Ovary (tissue), 9 donors: ENCODE data around the gene ORC3. TPM values are rescaled to one million over a fixed set of nuclear protein-coding genes. Genes with fewer than 3 reads are reported as not detected.
"Not testable (repeated sequence)": the region's sequence is repeated elsewhere in the genome, so short reads cannot be mapped to it uniquely, and the experiment has no call there.

Source experiments
- DNase-seq, 5 donors: peaks; one replicate each; pipeline ENCODE4 v3.0.0-alpha.2; 2019 to 2020
- H3K27ac ChIP-seq, 2 donors: fragments of 200-600 bp; one replicate each; pipeline versions ENCODE4 v1.5.1 to v1.8.0; 2019 to 2022
- H3K27me3 ChIP-seq: fragments of 200-600 bp; one replicate; pipeline ENCODE4 v1.8.0; 2022
- H3K36me3 ChIP-seq: fragments of 200-600 bp; sonication (generic); one replicate; pipeline ENCODE4 v1.5.1; 2019
- H3K4me1 ChIP-seq: one replicate; pipeline ENCODE4 v1.8.1; 2013; ENCODE audit warnings: mild to moderate bottlenecking, moderate library complexity; ENCODE audit not compliant: insufficient read depth
- H3K4me3 ChIP-seq: fragments of 200-600 bp; sonication (generic); one replicate; pipeline ENCODE4 v1.5.1; 2017
- H3K9me3 ChIP-seq, 2 donors: fragments of 200-600 bp in 1 of 2; sonication (generic) in 1 of 2; one replicate each; pipeline versions ENCODE4 v1.5.1 to v1.8.1; 2013 to 2019; ENCODE audit warnings: mild to moderate bottlenecking in 1 of 2, moderate library complexity in 1 of 2
- EP300 ChIP-seq: sonication (generic); formaldehyde crosslinking; IDR thresholded peaks from one replicate; pipeline ENCODE4 v1.6.1; 2017; ENCODE audit warnings: antibody characterized with exemption
- POLR2A ChIP-seq: fragments of 450-650 bp; IDR thresholded peaks from one replicate; pipeline ENCODE4 v1.6.1; 2017; ENCODE audit warnings: antibody characterized with exemption, mild to moderate bottlenecking, moderate library complexity
- WGBS, 3 donors: extraction: QIAGEN DNeasy Blood & Tissue Kit in 1 of 3; methylation state at CpG; one replicate each; pipeline versions ENCODE4 v1.1.5 to v1.1.7; 2013 to 2017; 5-methylcytosine and 5-hydroxymethylcytosine counted together
- intact Hi-C, 4 donors: fragments of 100-400 bp; cut with DNase I; formaldehyde crosslinking; loops; one replicate each; pipeline versions ENCODE4 v1.11.0 to v1.15.1; 2022 to 2023
- polyA plus RNA-seq, 2 donors: library from polyadenylated mRNA; stranded (reverse); fragments of 200-250 nt in 1 of 2; fragments of 350-450 nt in 1 of 2; fragmentation: Illumina TruSeq in 1 of 2; extraction: RNeasy Lipid Tissue Mini Kit (QIAGEN cat#74804) in 1 of 2; gene quantifications; one replicate each; pipeline ENCODE4 v1.2.3, GENCODE V29; 2013 to 2014
- total RNA-seq, 7 donors: library from RNA; depleted of rRNA in 2 of 7; stranded (reverse); fragments of >200 nt in 2 of 7; fragmentation: NEBNext Ultra II Directional in 3 of 7; extraction: Animal tissue kit (Norgen Biotek cat#: 25700) in 3 of 7; gene quantifications; one replicate each; pipeline versions ENCODE4 v1.1.0 to v1.2.4, GENCODE V29; 2016 to 2023
- TF ChIP-seq, protein P1 (sequence below), 3 donors: fragments of 450-650 bp in 2 of 3; fragments of 200-600 bp in 1 of 3; IDR thresholded peaks; one replicate each; pipeline versions ENCODE4 v1.5.1 to v1.8.0; 2016 to 2022; ENCODE audit warnings: antibody characterized with exemption in 3 of 3, mild to moderate bottlenecking in 1 of 3
- donor health status: DM: no; HTN: no; CAD: no; lungs with moderate emphysema.
- donor health status: DM: no; HTN: no; CAD: no.
- donor health status: Bipolar disorder and iron deficiency.
- donor health status: DM: yes; HTN: yes; CAD: no.
- donor health status: DM: no; HTN: no; CAD: no.
- donor health status: DM: yes; HTN: yes; CAD: no.

ORC3 gene
- total and polyA plus RNA-seq, 9 donors: 17.4 to 35.8 (median 26.0) TPM

DNA sequence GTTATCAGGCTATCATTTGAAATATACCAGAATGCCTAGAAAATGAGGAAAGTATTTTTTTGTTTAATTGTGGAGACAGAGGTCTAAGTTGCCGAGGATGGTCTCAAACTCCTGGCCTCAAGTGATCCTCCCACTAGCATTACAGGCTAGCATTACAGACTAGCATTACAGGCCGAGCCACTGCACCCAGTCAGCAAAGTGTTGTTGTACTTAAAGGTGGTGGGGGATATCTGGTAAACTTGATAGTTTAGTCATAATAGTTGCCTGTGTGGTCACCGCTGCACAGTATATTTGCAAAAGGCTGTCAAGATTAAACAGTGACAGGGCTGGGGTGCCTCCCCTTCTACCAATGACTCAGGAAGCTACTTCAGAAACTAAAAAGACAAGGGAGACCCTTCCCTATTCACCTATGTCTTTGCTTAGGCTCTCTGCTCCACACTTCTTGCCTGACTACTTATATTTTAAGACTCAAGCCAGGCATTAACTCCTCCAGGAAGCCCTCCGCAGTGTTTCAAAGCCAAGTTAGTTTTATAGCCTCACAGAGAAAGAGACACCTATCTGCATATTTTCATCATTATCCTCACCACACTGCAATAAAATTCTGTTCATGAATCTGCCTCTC is 115.2 kb downstream of the ORC3 start:
- Histone ChIP-seq H3K4me3 (no peak overlapping the region), H3K27me3 (no peaks in the 10 kb centered on the region), H3K36me3 (no peaks in the 10 kb centered on the region), H3K27ac (no peak overlapping the region), H3K4me1 (no peaks in the 10 kb centered on the region), H3K9me3 (no peaks in the 10 kb centered on the region)
- TF ChIP-seq, protein P1, sequence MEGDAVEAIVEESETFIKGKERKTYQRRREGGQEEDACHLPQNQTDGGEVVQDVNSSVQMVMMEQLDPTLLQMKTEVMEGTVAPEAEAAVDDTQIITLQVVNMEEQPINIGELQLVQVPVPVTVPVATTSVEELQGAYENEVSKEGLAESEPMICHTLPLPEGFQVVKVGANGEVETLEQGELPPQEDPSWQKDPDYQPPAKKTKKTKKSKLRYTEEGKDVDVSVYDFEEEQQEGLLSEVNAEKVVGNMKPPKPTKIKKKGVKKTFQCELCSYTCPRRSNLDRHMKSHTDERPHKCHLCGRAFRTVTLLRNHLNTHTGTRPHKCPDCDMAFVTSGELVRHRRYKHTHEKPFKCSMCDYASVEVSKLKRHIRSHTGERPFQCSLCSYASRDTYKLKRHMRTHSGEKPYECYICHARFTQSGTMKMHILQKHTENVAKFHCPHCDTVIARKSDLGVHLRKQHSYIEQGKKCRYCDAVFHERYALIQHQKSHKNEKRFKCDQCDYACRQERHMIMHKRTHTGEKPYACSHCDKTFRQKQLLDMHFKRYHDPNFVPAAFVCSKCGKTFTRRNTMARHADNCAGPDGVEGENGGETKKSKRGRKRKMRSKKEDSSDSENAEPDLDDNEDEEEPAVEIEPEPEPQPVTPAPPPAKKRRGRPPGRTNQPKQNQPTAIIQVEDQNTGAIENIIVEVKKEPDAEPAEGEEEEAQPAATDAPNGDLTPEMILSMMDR (IDR thresholded peaks at IDR 0.05): no peak
- TF ChIP-seq EP300 (no peak), POLR2A (no peak)
- WGBS, 3 donors: 80 to 84% (median 84%) methylated on average over 4 of the region's 4 CpGs
- DNase-seq: no peak
- intact Hi-C loops: no loop called here

DNA sequence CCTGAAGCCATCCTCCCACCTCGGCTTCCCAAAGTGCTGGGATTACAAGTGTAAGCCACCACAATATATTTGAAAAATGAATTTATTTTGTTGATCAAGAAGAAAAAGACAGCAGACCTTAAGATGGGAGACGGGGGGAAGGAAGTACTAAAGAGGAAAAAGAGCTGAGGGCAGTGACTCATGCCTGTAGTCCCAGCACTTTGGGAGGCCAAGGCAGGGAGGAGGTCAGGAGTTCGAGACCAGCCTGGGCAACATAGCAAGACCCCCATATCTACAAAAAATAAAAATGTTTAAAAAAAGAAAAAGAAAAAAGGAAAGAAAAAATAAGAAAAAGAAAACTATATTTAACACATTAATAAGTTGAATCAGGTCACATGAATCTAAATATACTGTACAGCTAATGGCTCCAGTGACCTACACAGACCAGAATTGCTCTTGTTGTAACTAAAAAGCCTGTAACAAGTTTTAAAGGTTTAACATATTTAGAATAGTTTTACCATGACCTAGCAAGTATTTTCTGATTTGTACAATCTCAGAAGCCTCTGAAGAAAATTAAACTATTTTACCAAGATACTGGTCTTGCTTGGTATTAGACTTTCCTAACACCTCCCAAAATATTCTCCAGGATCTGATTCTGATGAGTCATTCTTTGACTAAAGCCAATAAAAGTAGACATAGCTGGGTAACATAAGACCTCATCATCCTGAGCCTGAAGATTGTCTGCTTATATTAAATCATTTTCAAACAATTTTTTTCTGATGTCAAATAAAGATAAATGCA is 116.4 kb downstream of the ORC3 start:
- Histone ChIP-seq H3K9me3 (no peaks in the 10 kb centered on the region), H3K27me3 (no peaks in the 10 kb centered on the region), H3K4me3 (no peak overlapping the region), H3K36me3 (no peaks in the 10 kb centered on the region), H3K27ac (no peak overlapping the region), H3K4me1 (no peaks in the 10 kb centered on the region)
- WGBS, 3 donors: 83 to 85% (median 84%) methylated on average over 3 of the region's 3 CpGs
- TF ChIP-seq, protein P1 (IDR thresholded peaks at IDR 0.05): no peak
- TF ChIP-seq POLR2A (no peak), EP300 (no peak)
- intact Hi-C loops: no loop called here
- DNase-seq: no peak

DNA sequence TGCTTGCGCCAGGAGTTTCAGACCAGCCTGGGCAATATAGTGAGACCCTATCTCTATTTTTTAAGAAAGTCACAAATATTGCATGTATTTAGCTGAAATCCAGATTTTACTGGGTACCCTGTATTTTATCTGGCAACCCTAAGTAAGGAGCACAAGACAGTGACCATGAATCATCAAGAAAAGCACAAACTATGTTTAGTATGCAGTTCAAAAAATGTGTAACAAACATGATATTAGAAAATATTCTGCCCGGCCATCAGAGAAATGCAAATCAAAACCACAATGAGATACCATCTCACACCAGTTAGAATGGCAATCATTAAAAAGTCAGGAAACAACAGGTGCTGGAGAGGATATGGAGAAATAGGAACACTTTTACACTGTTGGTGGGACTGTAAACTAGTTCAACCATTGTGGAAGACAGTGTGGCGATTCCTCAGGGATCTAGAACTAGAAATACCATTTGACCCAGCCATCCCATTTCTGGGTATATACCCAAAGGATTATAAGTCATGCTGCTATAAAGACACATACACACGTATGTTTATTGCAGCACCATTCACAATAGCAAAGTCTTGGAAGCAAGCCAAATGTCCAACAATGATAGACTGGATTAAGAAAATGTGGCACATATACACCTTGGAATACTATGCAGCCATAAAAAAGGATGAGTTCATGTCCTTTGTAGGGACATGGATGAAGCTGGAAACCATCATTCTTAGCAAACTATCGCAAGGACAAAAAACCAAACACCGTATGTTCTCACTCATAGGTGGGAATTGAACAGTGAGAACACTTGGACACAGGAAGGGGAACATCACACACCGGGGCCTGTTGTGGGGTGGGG is 118.9 kb downstream of the ORC3 start:
- H3K27ac ChIP-seq, H3K4me1 ChIP-seq, H3K36me3 ChIP-seq, H3K27me3 ChIP-seq, DNase-seq, H3K9me3 ChIP-seq, intact Hi-C loops, H3K4me3 ChIP-seq: not testable (repeated sequence)
- WGBS, 3 donors: 66 to 75% (median 71%) methylated on average over 6 to 7 of the region's 7 CpGs

DNA sequence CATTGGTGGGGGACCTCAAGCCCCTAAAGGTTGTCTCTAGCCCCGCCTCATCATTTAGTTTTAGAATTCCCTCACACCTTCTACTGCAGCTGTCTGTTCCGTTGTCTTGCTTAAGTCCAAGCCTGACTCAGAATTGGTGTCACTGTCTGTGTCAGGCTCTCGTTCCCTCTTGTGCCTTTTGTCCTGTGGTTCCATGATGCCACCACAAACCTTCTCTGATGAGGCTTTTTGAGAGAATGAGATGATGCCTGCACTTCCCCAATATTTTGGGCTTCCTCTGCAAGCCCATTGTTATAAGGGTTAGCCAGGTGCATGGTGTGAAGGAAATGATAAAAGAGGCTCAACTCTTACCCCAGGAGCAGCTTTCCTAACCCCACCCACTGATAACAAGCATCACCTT is 120.2 kb downstream of the ORC3 start:
- WGBS, 3 donors: 88 to 92% (median 90%) methylated on average over 3 of the region's 3 CpGs
- Histone ChIP-seq H3K4me1 (no peaks in the 10 kb centered on the region), H3K4me3 (no peak overlapping the region), H3K36me3 (no peaks in the 10 kb centered on the region), H3K27me3 (no peaks in the 10 kb centered on the region), H3K9me3 (no peaks in the 10 kb centered on the region), H3K27ac (no peak overlapping the region)
- no peak for DNase-seq
- intact Hi-C loops: no loop called here
- TF ChIP-seq POLR2A: no peak
- TF ChIP-seq EP300: no peak
- TF ChIP-seq, protein P1 (IDR thresholded peaks at IDR 0.05): no peak

DNA sequence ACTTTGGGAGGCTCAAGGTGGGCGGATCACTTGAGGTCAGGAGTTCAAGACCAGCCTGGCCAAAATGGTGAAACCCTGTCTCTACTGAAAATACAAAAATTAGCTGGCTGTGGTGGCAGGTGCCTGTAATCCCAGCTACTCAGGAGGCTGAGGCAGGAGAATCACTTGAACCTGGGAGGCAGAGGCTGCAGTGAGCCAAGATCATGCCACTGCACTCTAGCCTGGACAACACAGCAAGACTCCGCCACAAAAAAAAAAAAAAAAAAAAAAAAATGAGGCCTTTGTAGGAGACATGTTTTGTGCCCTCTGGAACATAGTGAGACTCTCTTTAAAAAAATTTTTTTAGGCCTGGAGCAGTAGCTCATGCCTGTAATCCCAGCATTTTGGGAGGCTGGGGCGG is 122.8 kb downstream of the ORC3 start:
- H3K36me3 ChIP-seq, H3K27me3 ChIP-seq, intact Hi-C loops, H3K4me1 ChIP-seq, H3K27ac ChIP-seq, H3K4me3 ChIP-seq, DNase-seq, H3K9me3 ChIP-seq: not testable (repeated sequence)
- 86 to 89% (median 89%) methylated on average over 2 to 3 of the region's 3 CpGs for WGBS, 3 donors
